Measurements from ENCODE around the gene SORBS2.

The SORBS2 gene

DNA sequence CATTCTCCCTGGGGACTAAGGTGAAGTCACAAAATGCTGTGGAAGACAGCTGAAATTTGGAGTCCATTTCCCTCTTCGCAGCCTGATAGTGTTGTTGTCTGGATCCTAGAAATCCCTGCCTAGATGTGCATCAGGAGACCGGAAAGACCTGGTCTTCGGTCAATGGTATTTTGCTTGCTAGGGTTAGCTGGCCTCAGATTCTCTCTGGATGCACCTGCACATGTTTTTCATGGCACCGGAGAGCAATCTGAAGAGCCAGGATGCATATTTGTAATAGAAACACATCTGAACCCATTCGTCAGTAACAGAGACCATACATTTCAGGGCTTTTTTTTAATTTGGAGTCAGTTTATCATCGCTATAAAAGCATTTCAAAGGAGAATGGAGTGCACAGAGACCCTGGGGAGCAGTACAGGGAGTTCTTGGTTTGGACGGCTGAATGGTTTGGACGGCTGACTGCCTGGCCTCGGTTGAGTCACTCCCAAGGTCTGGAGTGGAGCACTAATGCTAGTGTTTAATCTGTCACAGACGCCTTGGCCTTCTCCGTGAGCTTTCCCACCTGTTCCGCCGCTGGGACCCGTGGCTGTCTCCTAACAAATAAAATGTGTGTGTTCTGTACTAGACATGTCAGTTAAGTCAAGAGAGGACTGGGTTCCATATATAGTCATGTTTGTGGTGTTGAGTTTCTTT, 269.2 kb downstream of the SORBS2 start:
- DNase-seq = no peak

- no peak for DNase-seq
Measured at GRCh38 chr4:185541251-185541727, 270.7 kb downstream of the SORBS2 start.

DNA sequence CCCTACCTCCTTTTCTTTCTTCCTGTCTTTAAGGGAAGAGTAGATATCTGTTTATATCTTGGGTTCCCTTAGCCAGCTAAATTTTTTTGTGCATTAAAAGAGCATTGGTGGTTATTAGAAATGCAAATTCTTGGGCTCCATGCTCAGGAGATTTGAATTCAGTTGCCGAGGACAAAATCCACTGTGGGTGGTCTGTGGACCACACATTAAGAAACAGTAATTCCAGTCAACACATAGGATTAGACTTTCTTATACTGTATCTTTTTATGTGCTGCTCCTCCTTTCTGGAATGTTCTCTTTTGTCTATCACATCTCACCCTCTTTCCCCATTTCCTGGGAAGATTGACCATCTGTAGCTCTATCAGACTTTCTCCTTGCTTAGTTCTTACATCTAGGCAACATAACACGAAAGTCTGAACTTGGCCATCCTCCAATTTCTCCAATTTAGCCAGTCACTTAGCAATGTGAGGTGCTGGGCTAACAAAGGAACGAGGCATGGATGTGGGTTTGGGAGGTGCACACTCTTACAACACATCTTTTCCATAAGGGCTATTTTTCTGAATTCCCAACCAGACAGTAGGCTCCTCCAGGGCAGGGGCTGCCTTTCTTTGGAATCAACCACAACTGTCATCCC, 271.4 kb downstream of the SORBS2 start:
- DNase-seq = no peak

GRCh38 chr4:185540040-185540439, 272.0 kb downstream of the SORBS2 start:
- DNase-seq = no peak

DNA sequence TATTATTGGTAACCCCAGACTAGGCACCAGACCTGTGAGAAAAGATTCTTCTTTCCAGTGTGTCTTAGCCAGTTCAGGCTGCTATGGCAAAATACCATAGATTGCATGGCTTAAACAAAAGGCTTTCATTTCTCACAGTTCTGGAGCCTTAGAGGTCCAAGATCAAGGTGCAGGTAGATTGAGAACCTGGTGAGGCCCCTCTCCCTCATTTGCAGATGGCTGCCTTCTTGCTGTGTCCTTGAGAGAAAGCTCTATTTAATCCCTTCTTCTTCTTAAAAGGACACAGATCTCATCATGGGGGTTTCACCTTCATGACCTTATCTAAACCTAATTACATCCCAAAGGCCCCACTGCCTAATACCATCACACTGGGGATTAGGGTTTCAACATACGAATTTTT, 273.2 kb downstream of the SORBS2 start:
- DNase-seq = no peak

DNA sequence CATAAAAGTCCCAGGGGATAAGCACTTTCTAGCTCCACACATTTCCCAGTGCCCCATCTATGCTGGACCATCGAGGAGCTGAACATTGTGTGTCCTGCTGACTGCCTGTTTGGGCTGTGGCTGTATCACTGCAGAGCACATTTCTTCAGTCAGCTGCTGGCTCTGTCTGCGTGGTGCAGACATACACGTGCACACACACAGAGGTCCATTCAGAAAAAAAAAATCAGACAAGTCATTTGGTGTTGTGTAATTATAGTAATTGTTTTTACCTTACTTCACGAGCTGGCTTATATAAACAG, 275.6 kb downstream of the SORBS2 start:
- DNase-seq = no peak

GRCh38 chr4:185535612-185536410, 276.2 kb downstream of the SORBS2 start:
- DNase-seq = no peak

Data from effector CD4-positive, alpha-beta T cell (primary cell).